Activated naive CD4-positive, alpha-beta T cell treated with anti-CD3 and anti-CD28 coated beads, Interleukin-2, amount 50 U/mL, for 16 hours (primary cell): ENCODE measurements around the gene PALS1.
"Not testable (repeated sequence)": the region's sequence is repeated elsewhere in the genome, so short reads cannot be mapped to it uniquely, and the experiment has no call there.

Experiments
- DNase-seq: peaks from one replicate; pipeline ENCODE4 v3.0.0-alpha.2; 2020

PALS1 gene

DNA sequence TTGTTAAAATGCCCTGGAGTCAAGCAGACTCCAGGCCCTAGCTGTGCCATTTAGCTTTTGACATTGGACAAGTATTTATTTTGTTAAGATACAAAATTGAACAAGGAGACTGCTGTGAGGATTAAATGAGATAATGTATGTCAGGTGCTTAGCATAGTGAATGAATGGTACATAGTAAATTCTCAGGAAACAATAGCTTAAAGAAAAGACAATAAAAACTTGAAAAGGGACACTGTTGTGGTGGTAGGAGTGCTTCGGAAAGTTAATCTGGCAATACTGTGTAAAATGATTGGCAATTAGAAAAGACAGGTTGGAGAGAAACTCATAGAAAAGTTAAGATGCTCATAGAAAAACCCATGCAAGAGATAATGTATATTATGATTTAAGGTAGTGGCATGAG is 19.7 kb downstream of the PALS1 start:
- DNase-seq: no peak

DNA sequence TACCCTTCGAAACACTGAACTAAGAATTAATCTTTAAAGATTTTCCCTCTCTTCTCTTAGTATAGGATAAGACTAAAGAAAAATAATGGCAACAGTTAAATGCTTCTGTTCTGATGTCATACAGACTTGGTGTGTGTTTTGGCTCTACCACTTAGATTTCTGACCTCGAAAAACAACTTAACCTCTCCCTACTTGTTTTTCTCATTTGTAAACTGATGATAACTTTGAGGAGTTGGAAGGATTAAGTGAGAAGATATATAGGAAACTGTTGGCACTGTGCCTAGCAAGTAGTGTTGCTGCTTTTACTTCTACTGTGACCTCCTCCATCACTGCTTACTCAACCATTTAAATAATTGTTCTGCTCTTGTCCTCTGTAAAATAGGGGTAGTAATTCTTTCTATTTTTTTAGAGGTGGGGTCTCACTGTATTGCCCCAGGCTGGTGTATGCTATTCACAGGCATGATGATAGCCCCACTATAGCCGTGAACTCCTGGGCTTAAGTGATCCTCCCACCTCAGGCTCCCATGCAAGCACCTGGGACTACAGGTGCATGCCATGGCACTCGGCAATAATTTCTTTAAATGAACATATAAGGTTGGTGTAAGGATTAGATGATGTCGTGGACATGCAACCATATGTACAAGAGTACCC is 22.4 kb downstream of the PALS1 start:
- no peak for DNase-seq

DNA sequence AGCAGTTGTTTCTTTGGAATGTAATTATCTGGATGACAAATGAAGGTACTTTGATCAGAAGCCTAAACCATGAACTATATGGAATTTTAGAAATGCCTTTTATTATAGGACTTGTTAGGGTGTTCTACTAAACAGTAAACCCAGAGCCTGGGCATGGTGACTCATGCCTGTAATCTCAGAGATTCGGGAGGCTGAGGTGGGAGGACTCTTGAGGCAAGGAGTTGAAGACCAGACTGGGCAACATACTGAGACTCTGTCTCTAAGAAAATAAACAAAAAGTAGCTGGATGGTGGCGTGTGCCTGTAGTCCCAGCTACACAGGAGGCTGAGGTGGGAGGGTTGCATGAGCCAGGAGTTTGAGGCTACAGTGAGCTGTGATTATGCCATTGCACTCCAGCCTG is 23.9 kb downstream of the PALS1 start:
- DNase-seq: no peak

DNA sequence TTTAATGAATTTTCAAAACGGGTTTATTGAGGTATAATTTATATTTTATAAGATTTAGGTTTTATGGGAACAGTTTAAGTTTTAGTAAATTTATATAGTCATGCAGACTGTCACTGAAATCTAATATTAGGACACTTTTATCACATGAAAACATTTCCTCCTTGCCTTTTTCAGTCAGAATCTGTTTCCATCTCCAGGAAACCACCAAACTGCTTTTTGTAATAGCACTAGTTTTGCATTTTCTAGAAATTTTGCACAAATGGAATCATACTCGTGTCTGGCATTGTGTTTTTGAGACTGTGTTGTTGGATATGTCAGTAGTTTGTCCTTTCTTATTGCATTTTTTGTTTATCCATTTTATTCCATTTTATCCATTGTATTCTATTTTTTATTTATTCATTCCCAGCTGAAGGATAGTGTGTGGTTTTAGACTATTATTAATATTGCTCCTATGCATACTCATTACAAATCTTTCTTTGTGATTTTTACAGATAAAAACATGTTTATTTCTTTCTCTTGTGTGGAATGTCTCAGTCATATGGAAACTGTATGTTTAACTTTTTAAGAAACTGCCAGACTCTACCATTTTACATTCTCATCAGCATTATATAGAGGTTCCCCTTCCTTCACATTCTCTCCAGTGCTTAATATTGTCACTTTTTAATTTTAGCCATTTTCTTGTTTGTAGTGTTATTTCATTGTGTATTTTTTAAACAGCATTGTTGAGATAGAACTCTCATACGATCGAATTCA is 26.5 kb downstream of the PALS1 start:
- DNase-seq: no peak

DNA sequence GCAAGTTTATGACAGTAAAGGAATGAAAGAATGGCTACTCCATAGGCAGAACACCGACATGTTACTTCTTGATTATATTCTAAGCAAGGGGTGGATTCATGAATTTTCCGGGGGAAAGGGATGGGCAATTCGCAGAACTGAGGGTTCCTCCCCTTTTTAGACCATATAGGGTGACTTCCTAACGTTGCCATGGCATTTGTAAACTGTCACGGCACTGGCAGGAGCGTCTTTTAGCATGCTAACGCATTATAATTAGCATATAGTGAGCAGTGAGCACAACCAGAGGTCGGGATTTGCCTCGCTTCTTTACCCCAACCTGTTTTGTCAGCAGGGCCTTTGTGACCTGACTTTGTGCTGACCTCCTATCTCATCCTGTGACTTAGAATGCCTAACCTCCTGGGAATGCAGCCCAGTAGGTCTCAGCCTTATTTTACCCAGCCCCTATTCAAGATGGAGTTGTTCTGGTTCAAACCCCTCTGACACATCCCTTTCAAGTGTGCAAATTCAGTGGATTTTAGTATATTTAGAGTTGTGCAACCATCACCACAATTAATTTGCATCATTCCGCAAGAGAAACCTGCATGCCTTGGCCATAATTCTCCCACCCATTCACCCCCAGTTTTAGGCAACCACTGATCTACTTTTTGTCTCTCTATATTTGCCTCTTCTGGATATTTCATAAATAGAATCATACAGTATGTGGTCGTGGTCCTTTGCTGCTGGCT is 27.4 kb downstream of the PALS1 start:
- DNase-seq: no peak

DNA sequence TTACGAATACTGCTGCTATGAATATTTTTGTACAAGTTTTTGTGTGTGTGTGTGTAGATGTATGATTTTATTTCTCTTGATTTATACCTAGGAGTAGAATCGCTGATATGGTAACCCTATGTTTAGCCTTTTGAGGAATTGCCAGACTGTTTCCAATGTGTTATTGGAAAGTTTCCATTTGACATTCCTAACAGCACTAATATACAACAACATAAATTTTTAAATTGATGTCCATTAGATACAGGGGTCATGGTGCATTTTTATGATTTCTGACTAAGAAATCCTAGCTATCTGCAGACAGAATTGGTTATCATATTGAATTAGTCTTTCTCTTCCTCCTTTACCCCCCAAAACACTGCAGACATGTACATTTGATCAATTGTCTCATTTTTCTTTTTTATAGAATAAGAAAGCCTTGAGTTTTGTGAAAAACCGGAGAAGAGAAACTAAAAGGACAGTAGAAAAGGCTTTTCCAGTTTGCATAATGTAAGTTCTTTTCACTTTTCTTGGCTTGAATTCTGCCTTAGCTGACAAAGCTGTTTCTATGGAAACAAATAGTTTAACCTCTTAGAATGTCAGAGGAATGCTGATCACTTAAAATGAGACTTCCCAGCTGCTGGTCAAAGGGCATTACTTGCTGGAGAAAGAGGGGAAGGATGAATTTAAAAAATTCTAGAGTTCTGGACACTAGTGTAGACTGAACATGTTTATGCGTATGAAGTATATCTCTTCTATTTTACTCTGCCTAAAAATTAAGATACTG is 28.2 kb downstream of the PALS1 start:
- DNase-seq: no peak

DNA sequence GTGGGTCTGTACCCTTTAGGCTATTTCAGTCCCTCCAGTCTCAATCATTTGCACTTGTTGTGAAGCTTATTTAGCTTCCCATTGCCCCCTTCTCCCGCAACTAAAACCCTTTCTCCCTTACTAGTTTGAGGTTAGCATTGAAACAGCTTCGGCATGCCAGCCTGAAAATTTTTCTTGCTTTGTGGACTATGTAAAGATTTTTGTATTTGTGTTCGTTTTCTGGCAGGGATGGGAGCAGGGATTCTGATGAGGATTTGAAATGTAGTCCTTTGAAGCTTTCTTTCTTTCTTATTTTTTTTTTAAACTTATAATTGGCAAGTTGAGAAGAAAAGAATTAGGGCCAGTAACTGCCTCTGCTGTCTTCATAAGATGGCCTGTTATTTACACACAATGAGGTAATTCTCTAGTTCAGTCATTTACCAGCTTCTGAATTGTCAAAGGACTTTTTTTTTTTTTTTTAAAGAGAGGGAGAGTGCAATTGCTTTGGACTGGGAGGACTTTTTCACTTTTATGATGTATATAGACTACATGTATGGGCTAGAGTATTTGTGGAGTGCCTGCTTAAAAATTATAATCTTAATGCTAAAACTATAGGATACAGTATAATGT is 29.0 kb downstream of the PALS1 start:
- DNase-seq: no peak

DNA sequence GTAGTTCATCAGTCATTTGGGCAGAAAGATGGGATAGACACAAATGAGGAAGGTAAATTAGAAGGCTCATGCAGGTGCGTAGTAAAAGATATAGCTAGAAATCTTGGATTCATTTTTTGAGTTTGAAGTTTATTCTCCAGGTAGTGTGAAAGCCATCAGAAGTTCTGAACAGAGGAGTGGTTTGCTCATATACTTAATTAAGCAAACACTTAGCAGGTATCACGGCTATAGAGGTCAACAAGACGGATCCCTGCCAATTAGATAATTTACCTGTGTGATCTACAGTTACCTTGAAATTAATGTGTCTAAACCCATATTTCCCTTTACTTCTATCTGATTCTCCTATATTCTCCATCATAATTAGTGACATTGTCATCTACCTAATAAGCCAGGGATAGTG is 29.7 kb downstream of the PALS1 start:
- DNase-seq: no peak

DNA sequence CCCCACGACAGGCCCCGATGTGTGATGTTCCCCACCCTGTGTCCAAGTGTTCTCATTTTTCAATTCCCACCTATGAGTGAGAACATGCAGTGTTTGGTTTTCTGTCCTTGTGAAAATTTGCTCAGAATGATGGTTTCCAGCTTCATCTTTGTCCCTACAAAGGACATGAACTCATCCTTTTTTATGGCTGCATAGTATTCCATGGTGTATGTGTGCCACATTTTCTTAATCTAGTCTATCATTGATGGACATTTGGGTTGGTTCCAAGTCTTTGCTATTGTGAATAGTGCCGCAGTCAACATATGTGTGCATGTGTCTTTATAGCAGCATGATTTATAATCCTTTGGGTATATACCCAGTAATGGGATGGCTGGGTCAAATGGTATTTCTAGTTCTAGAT is 32.0 kb downstream of the PALS1 start:
- DNase-seq: not testable (repeated sequence)

DNA sequence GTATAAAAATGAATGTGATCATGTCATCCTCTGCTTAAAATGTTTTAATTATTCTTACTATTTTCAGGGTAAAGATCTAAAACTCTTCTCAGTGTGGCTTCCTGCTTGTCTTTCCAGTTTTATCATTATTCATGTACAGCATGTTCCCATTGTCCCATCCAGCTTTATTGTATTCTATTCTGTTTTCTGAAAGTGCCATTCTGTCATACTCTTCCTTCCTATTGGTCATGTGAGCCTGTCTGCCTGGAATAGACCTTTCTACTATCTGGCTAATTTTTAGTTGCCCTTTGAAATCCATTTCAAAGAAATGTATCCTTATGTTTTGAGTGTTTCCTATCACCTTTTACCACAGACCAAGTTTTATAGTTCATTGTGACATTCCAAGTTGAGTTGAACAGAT is 34.9 kb downstream of the PALS1 start:
- DNase-seq: no peak

DNA sequence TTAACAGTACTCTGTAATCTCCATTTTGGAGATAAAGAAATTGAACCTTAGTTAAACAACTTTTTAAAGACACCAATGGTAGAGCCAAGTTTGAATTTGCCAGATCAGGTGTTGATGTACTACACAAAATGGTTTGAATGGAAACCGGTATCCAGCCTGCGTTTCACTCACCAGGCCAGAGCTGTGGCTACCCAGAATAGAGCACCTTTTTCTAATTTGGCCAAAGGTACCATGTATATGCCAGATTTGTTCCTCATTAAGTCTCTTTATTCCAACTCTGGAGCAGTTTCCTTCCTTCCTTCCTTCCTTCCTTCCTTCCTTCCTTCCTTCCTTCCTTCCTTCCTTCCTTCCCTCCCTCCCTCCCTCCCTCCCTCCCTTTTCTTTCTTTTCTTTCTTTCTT is 39.3 kb downstream of the PALS1 start:
- DNase-seq: no peak

DNA sequence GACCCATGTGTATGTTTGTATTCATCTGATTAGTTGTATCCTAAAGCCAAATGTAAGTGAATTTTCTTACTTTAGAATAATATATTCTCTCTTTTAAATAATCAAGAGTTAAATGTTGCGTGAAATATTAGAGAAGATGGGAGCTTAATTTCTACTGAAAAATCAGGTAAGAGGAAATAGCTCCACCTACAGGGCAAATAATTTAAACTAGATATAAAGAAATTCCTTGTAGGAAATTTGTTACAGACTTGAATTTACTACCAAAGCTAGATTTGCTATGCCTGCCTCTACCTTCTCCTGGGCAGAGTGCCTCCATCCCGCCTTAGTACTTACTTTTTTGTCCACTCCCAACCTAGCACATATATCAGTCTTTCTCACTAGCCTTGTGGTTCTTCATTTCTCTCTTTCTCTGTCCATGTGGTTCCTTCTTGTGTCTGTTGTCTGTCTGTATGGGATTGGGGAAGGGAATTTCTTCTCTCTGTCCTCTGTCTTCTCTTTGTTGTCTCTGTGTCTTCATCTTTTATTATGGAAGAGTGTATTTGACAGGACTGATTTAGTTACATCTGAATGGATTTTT is 44.7 kb downstream of the PALS1 start:
- no peak for DNase-seq
